ENCODE results near the gene TMEM62.
"Not testable (repeated sequence)": the region's sequence is repeated elsewhere in the genome, so short reads cannot be mapped to it uniquely, and the experiment has no call there.

The TMEM62 gene

GRCh38 chr15:43209059-43209824, 75.9 kb downstream of the TMEM62 start:
- DNase-seq (ENCODE audit: low read depth, low spot score) = no peak

GRCh38 chr15:43210172-43210745, 76.9 kb downstream of the TMEM62 start:
- no peak for DNase-seq (ENCODE audit: low read depth, low spot score)

- no peak for DNase-seq (ENCODE audit: low read depth, low spot score)
Measured at GRCh38 chr15:43210807-43211206, 77.4 kb downstream of the TMEM62 start.

- DNase-seq (ENCODE audit: low read depth, low spot score) = no peak
Measured at GRCh38 chr15:43211224-43211735, 77.9 kb downstream of the TMEM62 start.

GRCh38 chr15:43212299-43212698, 78.9 kb downstream of the TMEM62 start:
- no peak for DNase-seq (ENCODE audit: low read depth, low spot score)

GRCh38 chr15:43212951-43213350, 79.6 kb downstream of the TMEM62 start:
- no peak for DNase-seq (ENCODE audit: low read depth, low spot score)

- DNase-seq (ENCODE audit: low read depth, low spot score) = no peak
Measured at GRCh38 chr15:43213466-43213865, 80.1 kb downstream of the TMEM62 start.

- no peak for DNase-seq (ENCODE audit: low read depth, low spot score)
Measured at GRCh38 chr15:43214169-43214568, 80.8 kb downstream of the TMEM62 start.

GRCh38 chr15:43214592-43215295, 81.4 kb downstream of the TMEM62 start:
- DNase-seq (ENCODE audit: low read depth, low spot score) = no peak

GRCh38 chr15:43215961-43216360, 82.6 kb downstream of the TMEM62 start:
- DNase-seq (ENCODE audit: low read depth, low spot score) = no peak

GRCh38 chr15:43218908-43219706, 85.7 kb downstream of the TMEM62 start:
- DNase-seq (ENCODE audit: low read depth, low spot score) = no peak

GRCh38 chr15:43219929-43220928, 86.8 kb downstream of the TMEM62 start:
- no peak for DNase-seq (ENCODE audit: low read depth, low spot score)

GRCh38 chr15:43220991-43221403, 87.6 kb downstream of the TMEM62 start, which contains the start of gene EPB42:
EPB42 (minus strand) TSS chr15:43221018; CDS start chr15:43220825, 193 bp downstream.
- DNase-seq (ENCODE audit: low read depth, low spot score) = no peak

GRCh38 chr15:43221422-43221821, 88.0 kb downstream of the TMEM62 start:
- DNase-seq (ENCODE audit: low read depth, low spot score) = no peak

- no peak for DNase-seq (ENCODE audit: low read depth, low spot score)
Measured at GRCh38 chr15:43225201-43225949, 92.0 kb downstream of the TMEM62 start.

- not testable (repeated sequence) for DNase-seq (ENCODE audit: low read depth, low spot score)
Measured at GRCh38 chr15:43225950-43226255, 92.5 kb downstream of the TMEM62 start.

GRCh38 chr15:43226436-43227305, 93.3 kb downstream of the TMEM62 start:
- no peak for DNase-seq (ENCODE audit: low read depth, low spot score)

- no peak for DNase-seq (ENCODE audit: low read depth, low spot score)
Measured at GRCh38 chr15:43229977-43230376, 96.6 kb downstream of the TMEM62 start.

GRCh38 chr15:43230640-43231115, 97.3 kb downstream of the TMEM62 start:
- no peak for DNase-seq (ENCODE audit: low read depth, low spot score)

All from smooth muscle cell of the brain vasculature (primary cell).